ENCODE results near the gene SOCS2.

- no peak for TF ChIP-seq CTCF (IDR thresholded peaks at IDR 0.05)
- TF ChIP-seq POLR2A (IDR thresholded peaks at IDR 0.05) = no peak
- no peak for TF ChIP-seq POLR2AphosphoS5 (IDR thresholded peaks at IDR 0.05)
- TF ChIP-seq EP300 (IDR thresholded peaks at IDR 0.05) = no peak
These were observed 8.9 kb downstream of the SOCS2 start for GRCh38 chr12:93581370-93581769.
